COR-L47 (cell line): ENCODE data around the gene APOL4.
"Not testable (repeated sequence)": the region's sequence is repeated elsewhere in the genome, so short reads cannot be mapped to it uniquely, and the experiment has no call there.

Experiments
- DNase-seq: peaks from one replicate; lab custom pipeline; 2025; lab: John Stamatoyannopoulos, UW

APOL4 gene

GRCh38 chr22:36208162-36208765, 6.7 kb upstream of the APOL4 start:
- no peak for DNase-seq

GRCh38 chr22:36206255-36206654, 4.6 kb upstream of the APOL4 start:
- no peak for DNase-seq

GRCh38 chr22:36205573-36205972, 4.0 kb upstream of the APOL4 start:
- not testable (repeated sequence) for DNase-seq

GRCh38 chr22:36204632-36205015, 3.0 kb upstream of the APOL4 start:
- no peak for DNase-seq

GRCh38 chr22:36204001-36204631, 2.5 kb upstream of the APOL4 start:
- DNase-seq = no peak

GRCh38 chr22:36203441-36203840, 1.8 kb upstream of the APOL4 start:
- DNase-seq = peak; percentile 85

GRCh38 chr22:36202906-36203305, 1.3 kb upstream of the APOL4 start:
- peak; percentile 85 for DNase-seq

GRCh38 chr22:36201025-36201424, 584 bp downstream of the APOL4 start:
- not testable (repeated sequence) for DNase-seq

GRCh38 chr22:36199001-36199551, 2.5 kb downstream of the APOL4 start:
- DNase-seq = no peak

GRCh38 chr22:36198536-36198935, 3.1 kb downstream of the APOL4 start:
- no peak for DNase-seq

- peak; percentile 24 for DNase-seq
Measured at GRCh38 chr22:36197514-36198146, 4.0 kb downstream of the APOL4 start.

GRCh38 chr22:36197065-36197440, 4.6 kb downstream of the APOL4 start:
- DNase-seq = peak; percentile 73

- peak; percentile 12 for DNase-seq
Measured at GRCh38 chr22:36196254-36197064, 5.2 kb downstream of the APOL4 start.

- peak; percentile 55 for DNase-seq
Measured at GRCh38 chr22:36194971-36195370, 6.6 kb downstream of the APOL4 start.

- DNase-seq = no peak
Measured at GRCh38 chr22:36194385-36194784, 7.2 kb downstream of the APOL4 start.

GRCh38 chr22:36193577-36193976, 8.0 kb downstream of the APOL4 start:
- DNase-seq = no peak

- DNase-seq = no peak
Measured at GRCh38 chr22:36193171-36193570, 8.4 kb downstream of the APOL4 start.

GRCh38 chr22:36192542-36192941, 9.1 kb downstream of the APOL4 start:
- DNase-seq = no peak

- DNase-seq = no peak
Measured at GRCh38 chr22:36191106-36191836, 10.3 kb downstream of the APOL4 start.

GRCh38 chr22:36187862-36188261, 13.7 kb downstream of the APOL4 start:
- not testable (repeated sequence) for DNase-seq

GRCh38 chr22:36185828-36186624, 15.6 kb downstream of the APOL4 start:
- no peak for DNase-seq
